Kidney glomerular epithelial cell (primary cell): ENCODE measurements around the gene PRODH.
"Not testable (repeated sequence)": the region's sequence is repeated elsewhere in the genome, so short reads cannot be mapped to it uniquely, and the experiment has no call there.

Source experiments
- DNase-seq: peaks from one replicate; lab custom pipeline; 2025; lab: John Stamatoyannopoulos, UW

Gene PRODH

DNA sequence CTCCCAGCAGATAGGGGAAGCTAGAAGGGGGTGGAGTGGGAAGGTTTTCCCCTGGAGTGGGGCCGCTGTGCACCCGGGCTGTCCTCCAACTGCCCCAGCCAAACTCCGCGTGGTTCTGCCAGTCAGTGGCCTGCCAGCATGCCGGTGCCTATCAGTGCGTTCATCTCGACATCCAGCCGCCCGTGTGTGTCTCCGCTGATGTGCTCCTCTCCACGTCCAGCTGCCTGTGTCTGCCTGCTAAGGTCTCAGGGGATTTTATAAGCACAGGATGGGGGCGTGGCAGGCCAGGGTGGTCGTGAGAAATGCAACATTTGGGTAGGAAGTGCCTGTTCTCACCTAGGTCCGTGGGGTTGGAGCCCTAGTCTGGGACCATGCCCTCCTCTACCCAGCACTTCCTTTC lies 17.0 kb upstream of the PRODH start:
- DNase-seq: not testable (repeated sequence)

DNA sequence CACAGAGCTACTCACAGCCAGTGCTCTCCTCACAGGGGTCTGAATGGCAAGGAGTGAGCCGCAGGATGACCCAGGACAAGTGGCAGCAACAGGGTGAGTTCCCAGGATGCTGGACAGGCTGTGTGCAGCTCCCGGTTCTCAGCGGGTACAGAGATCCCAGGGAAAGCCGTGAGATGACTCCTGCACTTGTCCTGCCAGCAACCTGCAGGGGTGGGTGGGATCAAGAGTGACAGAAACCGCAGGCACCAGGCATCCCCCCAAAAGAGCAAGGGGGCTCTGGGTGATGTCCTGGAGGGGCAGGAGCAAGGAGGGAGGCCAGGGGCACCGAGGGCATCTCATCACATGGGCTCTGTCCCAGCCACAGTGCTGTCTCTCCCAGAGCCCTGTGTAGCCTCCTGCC lies 15.9 kb upstream of the PRODH start:
- no peak for DNase-seq

DNA sequence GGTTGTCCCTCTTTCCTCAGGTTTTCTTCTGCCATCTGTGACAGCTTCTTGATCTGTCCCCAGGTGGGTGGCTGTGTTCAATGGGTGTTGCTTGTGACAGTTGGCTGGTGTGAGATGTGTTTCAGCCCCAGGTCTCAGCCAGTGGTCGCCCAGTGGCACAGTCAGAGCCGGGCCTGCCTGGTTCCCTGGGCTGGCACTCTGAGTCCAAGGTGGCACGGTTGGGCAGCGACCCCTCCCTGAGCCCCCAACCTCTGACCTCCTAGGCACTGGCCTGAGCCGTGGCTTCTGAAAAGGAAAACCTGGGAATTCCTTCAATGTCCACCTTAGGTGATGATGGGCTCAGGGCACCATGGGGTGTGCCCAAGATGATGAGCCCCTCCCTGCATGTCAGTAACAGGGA lies 14.0 kb upstream of the PRODH start:
- no peak for DNase-seq

GRCh38 chr22:18947905-18948304 lies 11.8 kb upstream of the PRODH start:
- no peak for DNase-seq

GRCh38 chr22:18947105-18947504 lies 11.0 kb upstream of the PRODH start:
- not testable (repeated sequence) for DNase-seq

DNA sequence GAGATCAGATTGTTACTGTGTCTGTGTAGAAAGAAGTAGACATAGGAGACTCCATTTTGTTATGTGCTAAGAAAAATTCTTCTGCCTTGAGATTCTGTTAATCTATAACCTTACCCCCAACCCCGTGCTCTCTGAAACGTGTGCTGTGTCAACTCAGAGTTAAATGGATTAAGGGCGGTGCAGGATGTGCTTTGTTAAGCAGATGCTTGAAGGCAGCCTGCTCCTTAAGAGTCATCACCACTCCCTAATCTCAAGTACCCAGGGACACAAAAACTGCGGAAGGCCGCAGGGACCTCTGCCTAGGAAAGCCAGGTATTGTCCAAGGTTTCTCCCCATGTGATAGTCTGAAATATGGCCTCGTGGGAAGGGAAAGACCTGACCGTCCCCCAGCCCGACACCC lies 2.6 kb upstream of the PRODH start:
- DNase-seq: not testable (repeated sequence)

DNA sequence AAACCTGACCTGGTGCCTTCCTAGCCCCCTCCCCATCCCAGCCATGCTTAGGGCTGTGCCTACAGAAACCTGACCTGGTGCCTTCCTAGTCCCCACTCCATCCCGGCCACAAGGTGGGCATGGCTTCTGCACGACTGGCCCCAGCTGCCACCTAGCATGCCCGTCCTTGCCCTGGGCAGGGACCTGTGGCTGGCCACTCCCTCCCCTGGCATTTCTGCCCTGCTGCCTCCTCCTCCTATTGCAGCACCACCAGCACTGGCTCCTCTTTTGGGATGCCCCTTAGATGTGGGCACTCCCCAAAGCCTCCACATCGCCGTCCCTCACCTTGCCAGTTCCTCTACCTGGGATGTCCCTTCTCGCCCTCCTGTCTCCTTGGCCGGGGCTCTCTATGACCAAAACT lies 1.4 kb downstream of the PRODH start:
- DNase-seq: not testable (repeated sequence)

DNA sequence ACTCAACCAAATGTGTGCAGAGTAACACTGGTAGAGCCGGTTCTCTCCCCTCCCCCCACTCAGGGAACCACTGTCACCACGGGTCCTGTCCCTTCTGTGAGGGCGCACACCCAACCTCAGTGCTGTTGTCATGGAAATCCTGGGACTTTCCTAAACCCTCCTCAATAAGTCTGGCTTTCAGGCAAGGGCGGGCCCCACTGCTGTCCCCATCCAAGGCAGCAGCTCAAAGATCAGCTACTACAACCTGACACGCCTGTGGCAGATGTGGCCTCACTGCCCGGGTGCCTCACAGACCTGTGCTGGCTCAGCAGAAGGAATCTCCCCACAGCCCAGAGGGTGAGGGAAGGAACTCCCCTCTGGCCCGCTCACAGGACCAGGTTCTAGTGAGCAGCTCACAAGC lies 2.2 kb downstream of the PRODH start:
- no peak for DNase-seq

DNA sequence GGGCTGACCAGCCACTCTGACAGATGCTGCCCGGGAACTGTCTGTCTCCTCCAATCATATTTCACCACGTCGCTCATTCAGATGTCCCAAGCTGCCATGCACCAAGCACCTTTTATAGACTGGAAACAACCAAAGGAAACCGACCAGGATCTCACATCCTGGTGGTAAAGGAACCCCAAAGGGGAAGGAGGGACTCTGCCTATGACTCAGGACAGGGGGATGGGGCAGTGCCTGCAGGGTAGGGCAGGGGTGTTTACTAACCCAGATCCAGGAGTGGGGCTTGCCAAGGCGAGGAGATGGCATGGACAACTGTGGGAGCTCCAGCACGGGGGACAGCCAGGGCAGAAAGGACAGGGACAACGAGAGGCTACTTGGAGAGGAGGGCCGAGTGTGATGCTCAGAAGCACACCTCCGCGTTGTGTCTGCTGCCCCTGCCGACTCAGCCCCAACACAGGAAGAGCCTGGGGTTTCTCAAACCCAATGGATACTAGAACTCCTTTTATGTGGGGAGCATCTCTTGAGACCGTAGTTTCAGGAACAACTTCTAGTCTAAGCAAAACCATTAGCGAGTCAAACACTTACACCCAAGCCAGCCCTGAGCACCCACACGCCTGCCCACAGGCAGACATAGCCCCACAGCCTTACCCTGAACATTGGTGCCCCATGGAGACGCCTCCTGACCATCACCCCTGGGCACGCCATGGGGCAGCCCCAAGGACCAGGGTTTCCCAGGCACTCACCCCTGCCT lies 4.0 kb downstream of the PRODH start:
- no peak for DNase-seq

DNA sequence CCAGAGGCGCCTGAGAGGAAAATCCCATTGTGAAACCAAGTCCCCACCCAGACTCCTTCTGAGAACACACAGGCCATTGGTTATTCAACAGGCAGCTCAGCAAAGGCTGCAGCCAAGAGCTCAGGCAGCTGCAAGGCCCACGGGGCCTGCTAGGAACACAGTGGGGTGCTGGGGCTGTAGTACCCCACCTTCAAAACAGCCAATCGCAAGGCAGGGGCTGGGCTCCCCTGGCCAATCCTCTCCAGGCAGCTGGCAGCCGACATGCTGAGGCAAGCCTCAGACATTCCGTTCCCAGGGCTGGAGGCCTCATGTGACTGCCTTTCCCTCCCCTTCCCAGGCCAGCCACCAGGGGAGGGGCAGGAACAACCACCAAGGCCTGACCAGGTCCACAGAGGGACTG lies 6.6 kb downstream of the PRODH start:
- DNase-seq: no peak

DNA sequence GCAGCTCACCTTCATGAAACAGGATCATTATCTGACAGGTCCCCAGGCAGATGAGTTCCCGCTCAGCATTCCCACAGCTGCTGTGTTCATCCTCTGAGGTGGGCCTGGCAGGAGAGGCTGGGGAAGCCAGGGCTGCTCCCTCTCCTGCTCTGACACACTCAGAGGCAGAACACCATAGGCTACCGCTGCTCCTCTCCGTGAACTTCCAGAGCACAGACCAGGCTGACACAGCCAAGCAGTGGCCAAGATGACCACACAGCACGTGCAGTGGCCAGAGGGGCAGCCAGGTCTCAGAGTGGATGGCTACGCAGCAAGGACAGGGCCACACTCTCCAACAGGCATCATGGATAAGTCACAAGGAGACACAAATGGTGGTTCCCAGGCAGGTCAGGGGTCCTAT lies 8.5 kb downstream of the PRODH start:
- no peak for DNase-seq

DNA sequence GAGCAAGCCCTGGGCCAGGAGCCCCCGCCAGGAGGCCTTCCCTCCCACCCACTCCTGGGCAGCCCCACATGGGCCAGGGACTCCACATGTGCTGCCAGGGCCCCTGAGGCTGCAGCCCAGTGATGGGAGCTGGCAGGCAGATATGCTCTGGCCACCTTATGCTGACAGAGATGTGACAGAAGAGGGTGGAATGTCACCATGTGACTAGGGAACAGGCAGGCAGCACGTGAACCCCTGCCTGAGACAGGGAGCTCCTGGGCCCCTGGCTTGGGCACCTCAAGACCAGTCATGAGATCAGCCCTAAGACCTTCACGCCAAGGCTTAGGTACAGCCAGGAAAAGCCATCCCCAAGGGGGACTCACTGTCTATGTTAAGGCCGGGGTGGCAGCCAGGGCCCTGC lies 9.1 kb downstream of the PRODH start:
- no peak for DNase-seq

DNA sequence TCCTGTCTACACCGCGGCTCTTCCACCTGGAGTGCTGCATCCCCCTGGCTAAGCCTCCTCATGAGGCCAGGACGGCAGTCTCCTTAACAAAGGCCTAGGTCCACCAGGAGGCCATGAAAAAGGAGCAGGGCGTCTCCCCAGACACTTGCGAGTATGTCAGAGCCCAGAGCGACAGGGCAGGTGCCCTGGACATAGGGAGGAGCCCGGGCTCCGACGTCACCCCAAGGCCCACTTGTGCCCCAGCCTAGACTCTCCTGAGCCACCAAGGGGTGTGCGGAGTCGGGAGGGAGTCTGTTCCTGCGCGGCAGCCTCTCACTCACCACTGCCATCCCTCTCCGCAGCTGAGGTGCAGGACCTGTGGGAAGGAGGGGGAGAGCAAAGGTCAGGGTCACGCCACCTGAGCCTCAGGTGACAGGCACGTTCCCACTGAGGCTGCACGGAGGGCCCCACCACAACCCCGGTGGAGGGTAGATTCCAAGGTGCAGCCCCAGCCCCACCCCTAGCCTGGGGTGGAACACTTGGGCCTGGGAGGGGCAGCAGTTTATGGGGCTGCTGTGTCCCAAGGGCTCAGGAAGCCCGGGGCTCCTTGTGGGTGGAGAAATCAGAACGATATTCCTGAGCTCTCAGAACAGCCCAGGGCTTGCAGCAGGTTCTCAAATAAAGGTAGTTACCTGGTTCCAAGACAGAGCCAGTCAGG lies 10.6 kb downstream of the PRODH start:
- no peak for DNase-seq

GRCh38 chr22:18920257-18920902 lies 15.7 kb downstream of the PRODH start:
- DNase-seq: not testable (repeated sequence)

GRCh38 chr22:18917818-18918217 lies 18.3 kb downstream of the PRODH start:
- DNase-seq: not testable (repeated sequence)

- not testable (repeated sequence) for DNase-seq
Observed at GRCh38 chr22:18915550-18915949, 20.5 kb downstream of the PRODH start.

DNA sequence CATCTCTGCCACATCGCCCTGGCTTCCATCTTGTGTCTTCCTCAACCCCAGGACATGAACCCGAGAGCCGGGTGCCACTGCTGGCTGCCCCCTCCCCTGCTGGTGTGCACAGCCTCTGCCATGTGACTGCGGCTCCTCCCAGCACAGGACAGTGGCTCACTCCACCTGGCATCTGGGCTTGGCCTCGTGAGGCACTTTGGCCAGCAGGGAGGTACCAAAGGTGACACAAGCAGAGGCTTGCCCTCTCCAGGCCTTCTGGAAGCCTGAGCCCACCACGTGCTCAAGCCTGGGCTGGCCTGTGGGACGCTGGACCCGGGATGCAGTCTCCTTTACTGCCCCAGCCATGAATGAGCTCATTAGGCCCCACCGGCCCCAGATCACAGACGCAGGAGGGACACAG lies 21.5 kb downstream of the PRODH start:
- DNase-seq: not testable (repeated sequence)

GRCh38 chr22:18912264-18912946 lies 23.7 kb downstream of the PRODH start:
- not testable (repeated sequence) for DNase-seq

DNA sequence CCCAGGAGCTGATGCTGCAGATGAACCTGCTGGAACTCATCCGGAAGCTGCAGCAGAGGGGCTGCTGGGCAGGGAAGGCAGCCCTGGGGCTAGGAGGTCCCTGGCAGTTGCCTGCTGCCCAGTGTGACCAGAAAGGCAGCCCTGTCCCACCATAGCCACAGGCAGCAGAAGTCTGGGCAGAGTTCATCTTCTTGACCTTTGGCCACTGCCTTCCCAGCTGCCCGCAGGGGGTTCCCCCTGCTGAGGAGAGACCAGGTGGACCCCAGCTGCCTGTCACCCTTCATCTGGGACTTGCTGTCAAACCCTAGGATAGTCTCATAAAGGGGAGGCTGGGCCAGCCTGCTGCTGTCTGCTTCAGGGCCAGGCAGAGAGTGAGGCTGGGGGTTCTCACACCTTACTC lies 24.6 kb downstream of the PRODH start:
- DNase-seq: not testable (repeated sequence)

- no peak for DNase-seq
Observed at GRCh38 chr22:18909556-18909955, 26.5 kb downstream of the PRODH start.

GRCh38 chr22:18906896-18907295 lies 29.2 kb downstream of the PRODH start:
- DNase-seq: no peak

DNA sequence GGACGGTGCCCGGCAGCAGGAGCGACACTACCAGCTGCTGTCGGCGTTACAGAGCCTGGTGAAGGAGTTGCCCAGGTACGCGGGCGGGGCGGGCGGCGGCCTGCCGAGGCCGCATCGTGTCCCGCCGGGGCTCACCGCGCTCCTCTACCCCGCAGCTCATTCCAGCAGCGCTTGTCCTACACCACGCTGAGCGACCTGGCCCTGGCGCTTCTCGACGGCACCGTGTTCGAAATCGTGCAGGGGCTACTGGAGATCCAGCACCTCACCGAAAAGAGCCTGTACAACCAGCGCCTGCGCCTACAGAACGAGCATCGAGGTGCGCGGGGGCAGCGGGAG lies 29.7 kb downstream of the PRODH start:
- DNase-seq: not testable (repeated sequence)
